Measurements from ENCODE around the gene POU2AF1.

POU2AF1 gene, protein sequence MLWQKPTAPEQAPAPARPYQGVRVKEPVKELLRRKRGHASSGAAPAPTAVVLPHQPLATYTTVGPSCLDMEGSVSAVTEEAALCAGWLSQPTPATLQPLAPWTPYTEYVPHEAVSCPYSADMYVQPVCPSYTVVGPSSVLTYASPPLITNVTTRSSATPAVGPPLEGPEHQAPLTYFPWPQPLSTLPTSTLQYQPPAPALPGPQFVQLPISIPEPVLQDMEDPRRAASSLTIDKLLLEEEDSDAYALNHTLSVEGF

DNA sequence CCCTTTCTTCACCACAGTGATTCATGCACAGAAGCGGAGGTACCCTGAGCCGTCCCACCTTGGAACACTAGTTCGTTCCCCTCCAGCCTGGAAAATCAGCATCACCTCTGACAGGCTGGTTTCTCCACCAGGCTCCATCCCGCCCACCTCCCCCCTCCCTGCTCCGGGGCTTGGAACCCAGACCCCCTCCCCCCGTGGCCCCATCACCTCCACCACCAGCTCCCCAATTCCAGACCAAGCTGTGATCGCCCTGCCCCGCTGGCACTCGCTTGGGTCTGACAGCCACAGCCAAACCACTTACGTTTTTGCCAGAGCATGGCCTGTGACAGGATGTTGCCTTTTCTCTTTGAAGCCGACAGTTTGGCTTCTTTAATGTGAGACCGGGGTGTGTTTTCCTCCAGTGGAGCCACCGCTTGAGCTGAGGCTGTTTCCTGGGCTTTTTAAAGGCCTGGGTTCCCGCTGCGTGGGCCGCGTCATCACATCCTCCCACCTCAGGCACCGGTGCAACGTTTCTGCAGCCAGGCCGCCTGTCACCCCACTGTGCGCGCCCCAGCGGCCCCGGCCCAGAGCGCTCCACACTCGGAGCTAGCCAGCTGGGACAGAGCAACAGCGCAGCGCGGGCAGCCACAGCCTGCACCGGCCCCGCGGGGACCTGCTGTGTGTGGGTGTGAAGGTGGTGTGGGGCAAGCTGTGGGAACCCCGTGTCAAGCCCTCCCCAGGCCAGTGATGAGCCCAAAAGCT lies at the start of gene POU2AF1:
Gene POU2AF1, minus strand, starts transcription at position 415 of the 741 bp plus-strand sequence. Its CDS starts 98 bp downstream, at position 317.
- no peak for DNase-seq

DNA sequence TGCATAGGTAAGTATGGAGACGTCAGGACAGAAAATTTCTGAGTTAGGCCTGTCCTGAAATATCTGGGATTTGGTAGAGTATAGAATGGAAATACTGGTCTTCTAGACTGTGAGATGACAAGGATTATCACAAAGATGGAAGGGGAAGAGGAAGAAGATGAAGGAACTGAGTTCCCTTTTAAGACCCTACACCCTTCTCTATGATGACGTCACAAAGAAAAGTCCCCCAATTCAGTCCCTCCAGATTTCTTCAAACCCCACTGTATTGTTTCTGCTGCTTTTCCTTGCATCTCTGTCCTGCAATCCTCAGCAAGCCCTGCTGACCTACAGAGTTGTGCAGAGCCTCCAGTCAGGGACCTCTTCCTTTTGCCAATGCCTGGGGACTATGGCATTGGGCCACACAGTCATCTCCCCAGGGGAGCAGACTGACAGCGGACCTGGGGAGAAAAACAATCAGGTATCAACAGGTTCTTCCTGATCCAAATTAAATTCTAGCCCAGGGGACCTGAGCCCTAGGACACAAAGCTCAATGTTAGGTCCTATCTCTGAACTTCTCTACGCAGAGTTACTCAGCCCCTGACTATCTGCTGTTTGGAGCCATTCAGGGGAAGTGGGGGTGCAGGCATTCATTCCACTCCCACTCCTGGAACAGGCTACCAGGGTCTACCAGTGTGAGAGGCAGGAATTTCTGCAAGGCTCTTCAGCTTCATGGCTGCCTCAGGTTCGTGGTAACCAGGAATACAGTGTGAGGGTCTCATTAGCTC lies 49.2 kb upstream of the POU2AF1 start:
- DNase-seq, result no peak

DNA sequence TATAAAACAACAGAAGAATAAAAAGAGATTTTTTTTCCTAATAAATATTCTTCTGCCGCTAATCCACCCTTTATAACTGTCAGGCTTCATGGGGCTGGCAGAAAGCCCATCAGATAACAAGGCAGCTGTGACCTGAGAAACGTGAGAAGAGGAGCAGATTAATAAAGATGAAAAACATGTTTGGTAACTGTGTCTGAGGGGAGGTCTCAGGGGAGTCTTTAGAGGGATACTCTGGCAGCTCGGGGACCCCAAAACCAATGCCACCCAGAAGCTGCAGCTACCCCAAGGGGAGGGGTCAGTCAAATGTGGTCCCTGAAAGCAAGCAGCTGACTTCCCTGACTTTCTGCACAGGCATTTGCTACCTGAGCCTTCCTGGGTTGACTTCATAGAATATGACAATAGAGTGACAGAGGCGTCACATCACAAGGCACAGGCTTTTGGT lies 48.4 kb upstream of the POU2AF1 start:
- peak; percentile 86 for DNase-seq

DNA sequence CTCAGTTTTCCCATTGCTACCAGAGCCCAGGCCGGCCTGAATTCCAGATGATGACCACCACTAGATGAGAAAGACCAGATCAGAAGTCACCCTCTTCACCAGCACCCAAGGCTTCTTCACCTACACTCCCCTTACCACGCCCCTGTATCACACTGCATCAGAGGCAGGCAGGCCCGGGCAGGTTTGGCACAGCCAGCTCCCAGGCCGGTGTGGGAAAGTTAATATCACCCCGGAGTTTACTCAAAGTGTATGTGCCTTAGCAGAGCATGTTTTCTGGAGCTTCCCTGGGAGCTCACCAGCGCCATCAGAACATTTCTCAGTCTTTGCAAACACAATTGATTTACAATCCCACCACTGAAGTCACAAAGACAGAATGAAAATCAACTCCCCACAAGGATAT lies 47.5 kb upstream of the POU2AF1 start:
- peak; percentile 95 for DNase-seq

DNA sequence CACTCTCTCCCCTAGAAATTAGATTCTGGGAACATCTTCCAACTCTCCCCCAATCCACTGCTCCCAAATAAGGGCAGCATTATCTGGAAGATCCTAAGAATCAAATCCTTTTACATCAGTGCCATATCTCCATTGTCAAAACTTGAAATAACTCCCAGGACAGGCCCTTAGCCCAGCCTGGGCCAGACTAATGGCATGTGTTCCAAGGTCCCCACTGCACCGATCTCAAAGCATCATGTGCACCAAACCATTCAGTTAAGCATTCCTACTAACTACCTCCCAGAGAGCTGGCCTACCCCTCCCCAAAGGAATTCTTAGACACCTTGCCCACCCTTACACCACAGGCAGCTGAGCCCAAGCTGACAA lies 44.2 kb upstream of the POU2AF1 start:
- no peak for DNase-seq

DNA sequence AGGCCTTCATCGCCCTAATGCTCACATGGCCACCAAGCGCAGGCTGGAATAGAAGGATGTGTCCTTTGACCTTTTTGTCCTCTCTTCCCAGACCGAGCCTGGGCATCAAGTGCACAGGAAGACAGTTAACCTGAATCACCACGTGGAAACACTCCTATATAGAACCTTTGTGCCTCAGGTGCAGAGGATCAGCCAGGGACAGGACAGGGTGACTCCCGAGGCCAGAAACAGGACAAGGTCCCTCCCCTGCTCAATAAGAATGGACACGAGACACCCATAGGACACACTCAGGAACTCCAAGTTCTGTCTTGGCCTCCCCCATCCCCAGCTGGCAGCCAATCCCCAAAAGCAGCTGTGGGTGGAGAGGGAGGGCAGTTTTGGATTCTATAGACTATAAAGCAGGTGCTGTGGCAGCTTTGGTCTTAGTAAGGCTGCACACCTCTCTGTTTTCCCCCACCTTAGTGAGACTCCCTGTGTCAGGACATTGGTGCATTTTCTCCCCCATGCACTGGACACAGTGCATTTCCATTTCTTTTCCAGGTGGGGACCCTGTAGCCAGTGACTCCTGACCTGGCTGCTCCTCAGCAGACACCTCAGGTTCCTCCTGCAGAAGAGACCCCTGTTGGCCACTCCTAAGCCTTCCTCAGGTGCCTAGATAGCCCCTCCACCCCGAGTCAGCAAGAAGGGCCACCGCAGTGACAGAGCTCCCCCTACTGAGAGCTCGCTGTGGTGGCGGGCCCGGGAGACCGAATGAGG lies 43.6 kb upstream of the POU2AF1 start:
- peak; percentile 96 for DNase-seq

DNA sequence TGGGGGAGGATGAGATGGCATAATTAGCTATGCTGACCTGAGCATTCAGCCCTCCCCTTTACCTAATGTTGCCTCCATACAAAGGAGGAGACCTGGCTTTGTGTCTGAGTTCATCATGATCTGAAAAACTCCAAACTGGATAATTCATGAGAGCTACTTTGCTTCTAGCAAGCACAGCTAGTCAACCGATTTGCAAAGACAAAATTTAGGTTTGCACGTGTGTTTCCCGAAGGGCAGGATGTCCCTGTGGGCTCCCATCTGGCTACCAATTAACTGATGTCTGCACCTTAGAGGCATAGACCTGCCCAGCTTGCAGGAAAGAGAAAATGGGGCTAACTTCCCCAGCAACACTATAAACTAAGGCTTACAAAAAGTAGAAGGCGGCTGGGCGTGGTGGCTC lies 42.2 kb upstream of the POU2AF1 start:
- DNase-seq, result peak; percentile 86

DNA sequence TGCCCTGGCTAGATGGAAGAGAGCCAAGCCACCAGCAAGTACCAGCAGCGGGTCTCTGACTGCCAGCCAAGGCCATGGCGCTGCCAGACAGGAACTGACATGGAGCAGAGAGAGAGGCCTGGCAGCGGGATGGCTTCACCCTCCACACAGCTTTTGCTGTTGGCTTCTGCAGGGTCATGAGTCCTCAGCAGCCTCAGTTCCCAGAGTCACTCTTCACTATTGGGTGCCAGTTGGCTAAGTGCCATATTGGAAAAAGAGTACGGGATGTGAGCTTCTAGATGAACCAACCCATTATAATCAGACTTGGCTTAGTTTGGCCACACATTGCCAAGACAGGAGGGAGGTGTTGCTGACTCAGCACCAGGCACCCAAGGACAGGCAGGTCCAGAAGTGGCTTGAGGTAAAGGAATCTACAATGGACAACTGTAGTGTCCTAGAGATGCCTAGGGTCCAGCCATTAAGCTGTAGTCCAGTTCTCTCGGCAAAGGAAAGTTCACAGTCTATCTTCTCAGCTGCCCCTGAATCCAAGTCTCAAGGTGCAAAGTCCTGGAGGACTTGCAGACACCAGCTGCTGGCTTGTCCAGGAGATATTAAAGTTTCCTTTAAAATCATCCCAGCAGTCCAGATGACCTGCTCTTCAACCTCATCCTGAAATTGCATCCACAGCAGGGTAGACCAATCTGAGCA lies 40.7 kb upstream of the POU2AF1 start:
- DNase-seq, result no peak

DNA sequence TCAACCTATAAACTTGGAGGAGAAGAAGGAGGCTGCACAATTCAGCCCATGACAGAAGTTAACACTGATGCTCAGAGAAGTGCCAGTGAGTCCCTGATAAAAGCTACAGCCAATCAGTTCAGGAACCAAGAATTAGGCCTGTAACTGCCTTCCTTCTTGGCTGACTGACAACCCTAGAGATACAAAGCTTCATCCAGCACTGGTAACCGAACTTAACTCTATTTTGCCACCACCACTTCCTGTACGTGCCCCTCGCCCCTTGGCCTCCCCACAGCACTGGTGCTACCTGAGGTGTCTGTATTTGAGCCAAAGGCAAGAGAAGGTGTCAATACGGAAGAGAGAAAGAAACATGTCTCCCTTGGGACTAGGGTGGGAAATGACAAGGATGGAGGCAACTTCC lies 40.1 kb upstream of the POU2AF1 start:
- DNase-seq, result no peak

DNA sequence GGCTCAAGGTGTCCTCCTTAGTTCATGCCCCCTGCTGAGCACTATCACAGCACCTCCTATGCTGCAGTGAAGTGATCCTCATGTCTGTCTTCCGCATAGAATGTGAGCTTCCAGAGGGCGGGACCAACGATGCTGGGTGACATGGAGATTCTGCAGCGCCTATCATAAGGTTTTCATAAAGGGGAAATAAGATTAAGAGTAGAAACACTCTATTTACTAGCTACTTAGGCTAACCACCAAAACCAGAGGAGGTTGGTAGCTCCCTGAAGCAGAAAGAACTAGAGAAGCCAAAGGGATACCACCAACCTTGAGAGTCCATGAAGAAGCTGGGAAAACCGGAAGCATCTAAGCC lies 39.3 kb upstream of the POU2AF1 start:
- no peak for DNase-seq

DNA sequence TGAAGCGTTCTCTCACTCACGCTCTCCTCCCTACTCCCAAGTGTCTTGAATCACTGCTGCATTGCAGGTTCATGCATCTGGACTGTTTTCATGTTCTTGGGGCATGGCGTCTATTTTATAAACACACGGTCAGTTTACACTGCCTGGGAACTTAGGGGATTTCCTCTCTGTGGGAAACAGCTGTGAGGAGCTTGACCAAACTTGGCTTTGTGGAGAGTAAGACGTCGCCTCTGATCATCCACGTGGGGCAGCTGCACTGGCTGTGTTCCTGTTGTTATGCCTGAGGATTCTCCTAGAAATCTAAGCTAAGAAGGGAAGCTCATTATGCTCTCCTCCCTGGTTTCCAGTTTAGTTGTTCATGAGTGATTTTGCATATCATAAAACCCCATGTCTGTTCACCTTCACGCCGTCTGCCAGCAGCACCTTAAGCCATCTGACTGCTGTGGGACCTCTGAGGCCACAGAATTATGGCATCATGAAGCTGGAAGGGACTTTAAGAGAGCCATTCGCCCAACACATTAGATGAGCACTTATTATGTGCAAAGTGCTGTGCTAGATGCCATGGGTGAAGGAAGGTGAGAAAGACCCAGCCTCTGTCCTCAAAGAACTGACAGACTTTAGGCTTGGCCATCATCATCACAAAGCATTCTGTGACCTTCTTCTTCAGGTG lies 38.8 kb upstream of the POU2AF1 start:
- DNase-seq, result no peak

DNA sequence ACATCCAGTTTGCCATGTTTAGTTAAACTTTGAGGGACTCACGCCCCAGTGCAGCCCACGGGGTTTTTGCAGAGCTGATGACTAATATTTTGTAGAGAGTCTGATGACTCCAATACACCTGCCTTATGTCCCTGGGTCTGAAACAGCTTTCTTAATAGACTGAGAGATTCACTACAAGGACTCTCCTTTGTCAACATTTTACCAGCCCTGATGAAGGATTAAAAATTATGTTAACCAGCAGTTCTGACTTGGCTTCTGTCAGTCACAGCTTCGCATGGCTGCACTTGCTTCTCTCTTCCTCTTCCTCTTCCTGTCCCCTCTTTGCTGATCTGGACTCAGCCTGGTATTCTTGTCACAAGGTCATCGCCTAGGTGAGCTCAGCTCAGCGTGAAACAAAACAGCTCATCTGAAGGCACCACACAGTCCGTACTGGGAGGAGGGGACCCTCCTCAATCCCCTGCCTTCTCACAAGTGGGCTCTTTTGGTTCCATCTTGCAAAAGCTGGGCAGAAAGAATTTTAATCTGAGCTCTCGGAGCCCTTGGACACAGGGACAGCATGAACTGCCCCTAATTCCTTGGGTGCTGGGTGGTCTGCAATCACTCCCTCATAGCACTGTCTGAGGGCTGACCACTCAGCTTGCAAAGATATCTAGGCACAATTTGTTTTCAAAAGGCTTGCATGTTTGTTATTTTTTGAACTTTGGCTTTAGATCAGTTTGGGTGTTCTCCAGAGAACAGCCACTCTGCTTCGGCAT lies 38.1 kb upstream of the POU2AF1 start:
- DNase-seq, result peak; percentile 73

DNA sequence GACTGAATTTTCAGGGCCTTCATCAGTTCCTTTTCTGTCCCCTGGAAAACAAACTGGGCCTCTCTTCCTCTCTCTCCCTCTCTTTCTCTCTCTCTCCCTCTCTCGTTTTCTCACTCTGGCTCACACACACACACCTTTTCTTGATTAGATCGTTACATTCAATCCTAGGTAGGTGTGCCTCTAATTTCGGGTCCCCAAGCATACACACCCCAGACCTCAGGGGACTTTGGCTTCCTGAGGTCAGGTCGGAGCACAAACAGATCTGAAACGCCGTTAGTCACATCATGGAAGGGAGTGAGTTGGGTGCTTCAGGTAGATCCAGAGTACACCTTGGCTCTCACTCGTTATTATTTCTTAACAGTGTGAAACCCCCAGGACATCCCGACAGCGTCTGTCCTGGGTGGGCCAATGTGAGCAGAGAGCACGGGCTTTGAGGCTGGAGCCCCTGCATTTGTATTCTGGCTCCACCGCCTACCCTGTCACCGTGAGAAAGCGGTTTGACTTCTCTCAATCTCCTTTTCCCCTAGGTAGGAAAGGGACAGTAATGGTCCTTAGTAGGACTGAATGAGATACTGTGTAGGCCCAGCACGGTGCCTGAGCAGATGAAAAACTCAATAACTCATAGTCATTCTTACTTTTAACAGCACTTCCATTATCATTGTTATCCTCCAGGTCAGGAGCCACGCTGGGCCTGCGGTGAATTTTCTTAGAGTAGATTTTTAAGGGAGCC lies 37.3 kb upstream of the POU2AF1 start:
- DNase-seq, result no peak

DNA sequence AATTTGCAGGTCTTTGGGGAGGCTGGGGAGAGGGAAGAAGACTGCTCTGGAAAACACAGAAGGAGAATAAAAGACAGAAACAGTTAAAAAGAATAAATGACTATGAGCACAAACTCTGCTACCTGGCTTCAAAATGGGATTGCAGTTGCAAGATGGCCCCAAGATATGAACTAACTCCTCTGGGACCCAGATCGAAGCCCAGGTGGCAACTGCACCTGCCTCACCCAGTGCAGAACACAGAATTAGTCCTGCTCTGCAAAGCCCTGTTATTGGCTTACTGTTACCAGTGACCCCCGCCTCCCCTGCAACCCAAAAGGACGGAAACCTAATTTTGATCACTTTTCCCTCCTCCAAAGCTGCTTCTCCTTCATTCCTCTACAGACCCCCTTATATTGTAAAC lies 35.9 kb upstream of the POU2AF1 start:
- no peak for DNase-seq

DNA sequence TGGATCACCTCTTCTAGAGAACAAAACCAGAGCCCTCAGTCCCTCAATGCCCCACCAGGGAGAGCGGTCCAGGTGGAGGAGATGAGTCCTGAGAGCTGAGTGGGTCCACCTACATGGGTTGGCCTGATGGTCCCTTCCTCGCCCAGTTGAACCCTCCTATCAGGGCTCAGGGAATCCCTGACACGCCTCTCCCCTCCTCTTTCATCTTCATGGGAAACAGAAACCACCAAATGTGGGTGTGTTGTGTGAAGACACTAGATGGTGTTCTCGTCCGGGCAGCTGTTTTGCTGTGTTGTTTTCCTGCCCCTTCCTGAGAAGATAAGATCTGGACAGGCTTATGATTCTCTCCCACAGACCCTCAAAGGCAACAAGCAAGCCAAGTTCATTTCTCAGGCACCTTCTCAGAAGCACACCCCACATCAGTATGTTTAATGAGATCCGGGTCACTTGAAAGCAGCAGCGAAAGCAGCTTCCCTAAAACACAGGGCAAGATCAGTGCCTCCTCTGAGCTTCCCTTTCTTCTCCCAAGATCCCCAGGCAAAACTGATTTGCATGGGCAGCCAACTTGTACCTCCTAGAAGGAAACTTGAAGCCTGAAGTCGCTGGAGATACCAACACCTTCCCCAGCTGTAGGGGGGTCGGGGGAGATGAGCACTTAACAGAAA lies 35.3 kb upstream of the POU2AF1 start:
- DNase-seq, result no peak

DNA sequence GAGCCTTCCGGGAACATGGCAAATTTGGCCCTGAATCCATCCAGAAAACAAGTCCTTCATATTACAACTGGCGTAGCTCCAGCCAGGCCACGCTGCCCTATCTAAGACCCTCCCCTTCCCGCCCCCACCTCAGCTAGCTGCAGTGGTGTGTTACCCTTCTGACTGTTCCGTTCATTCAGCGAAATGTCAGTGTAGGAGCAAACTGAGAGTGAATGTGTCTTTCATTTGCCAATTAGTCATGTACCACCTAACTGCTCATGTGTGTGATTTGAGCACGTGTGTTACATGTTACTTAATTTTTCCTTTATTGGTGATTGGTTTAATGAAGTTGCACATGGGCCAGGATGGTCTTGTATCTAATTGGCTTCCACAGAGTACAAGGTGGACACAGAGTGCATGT lies 34.8 kb upstream of the POU2AF1 start:
- DNase-seq, result no peak

DNA sequence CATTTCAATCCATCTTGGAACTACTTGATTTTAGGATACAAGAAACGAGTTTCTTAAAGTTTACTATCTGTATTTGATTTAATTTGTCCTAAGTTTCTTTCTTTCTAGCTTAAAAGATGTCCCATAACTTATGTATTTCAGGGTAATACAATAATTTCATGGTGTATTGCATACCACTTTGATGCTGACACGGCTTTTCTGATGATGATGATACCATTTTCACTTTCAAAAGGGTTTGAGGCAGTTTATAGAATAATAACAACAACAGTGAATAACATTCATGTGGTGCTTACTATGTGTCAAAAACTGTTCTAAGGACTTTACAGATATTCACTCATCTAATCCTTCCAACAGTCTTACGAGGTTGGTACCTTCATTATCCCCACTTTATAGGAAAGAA lies 33.2 kb upstream of the POU2AF1 start:
- DNase-seq, result no peak

DNA sequence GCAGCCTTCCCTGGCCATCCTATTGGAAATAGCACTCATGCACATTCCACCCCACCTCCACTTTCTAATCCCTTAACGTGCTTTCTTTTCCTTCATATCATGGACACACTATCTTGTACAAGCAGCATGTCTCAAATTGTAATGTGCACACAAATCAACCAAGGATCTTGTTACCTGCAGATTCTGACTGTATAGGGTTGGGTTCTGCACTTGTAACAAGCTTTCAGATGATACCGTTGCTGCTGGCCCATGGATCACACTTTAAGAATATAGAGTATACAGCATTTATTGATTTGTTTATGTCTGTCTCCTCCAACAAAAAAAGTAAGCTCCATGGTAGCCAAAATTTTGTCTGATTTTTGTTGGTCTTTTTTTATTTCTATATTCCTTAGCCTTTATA lies 32.4 kb upstream of the POU2AF1 start:
- DNase-seq, result no peak

DNA sequence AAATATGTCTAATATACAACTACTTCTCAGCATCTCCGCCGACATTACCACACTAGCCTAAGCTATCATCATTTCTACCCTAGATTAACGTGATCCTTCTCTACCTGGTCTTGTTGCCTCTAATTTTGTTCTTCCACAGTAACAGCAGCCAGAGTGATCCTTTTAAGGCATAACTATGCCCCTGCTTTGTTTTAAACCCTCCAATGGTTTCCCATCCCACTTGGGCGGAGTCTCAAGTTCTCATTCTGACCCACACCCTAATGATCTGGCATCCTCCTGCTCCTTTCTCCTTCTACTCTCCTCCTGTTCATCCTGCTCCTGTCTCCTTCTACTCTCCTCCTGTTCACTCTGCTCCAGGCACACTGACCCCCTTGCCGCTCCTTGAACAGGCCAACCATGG lies 31.9 kb upstream of the POU2AF1 start:
- no peak for DNase-seq

DNA sequence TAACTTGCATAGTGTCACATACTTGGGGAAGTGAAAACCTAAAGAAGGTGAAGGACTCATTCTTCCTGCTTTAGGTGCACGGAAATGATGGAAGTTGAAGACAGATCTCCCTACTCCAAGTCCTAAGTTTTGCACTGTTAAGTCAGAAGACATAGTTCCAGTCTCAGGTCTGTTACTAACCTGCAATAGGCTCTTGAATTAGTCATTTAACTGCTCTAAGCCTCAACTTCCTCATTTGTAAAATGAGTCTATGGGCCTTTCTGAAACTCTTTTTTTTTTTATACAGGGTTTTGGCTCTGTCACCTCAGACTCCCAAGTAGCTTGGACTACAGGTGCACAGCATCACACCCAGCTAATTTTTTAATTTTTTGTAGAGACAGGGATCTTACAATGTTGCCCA lies 30.8 kb upstream of the POU2AF1 start:
- no peak for DNase-seq

All from NCI-H69 (cell line).